GM21825 (cell line): ENCODE results near the gene COA5.
A peak's percentile ranks its signal among the peaks of the same experiment; 100 is the strongest.

Source experiments
- ATAC-seq: cut with Tn5 transposase; IDR thresholded peaks from one replicate; pipeline ENCODE4 v1.9.1; 2021; ENCODE audit warnings: mild to moderate bottlenecking, moderate library complexity; ENCODE audit not compliant: unreplicated experiment

Gene COA5, protein sequence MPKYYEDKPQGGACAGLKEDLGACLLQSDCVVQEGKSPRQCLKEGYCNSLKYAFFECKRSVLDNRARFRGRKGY

DNA sequence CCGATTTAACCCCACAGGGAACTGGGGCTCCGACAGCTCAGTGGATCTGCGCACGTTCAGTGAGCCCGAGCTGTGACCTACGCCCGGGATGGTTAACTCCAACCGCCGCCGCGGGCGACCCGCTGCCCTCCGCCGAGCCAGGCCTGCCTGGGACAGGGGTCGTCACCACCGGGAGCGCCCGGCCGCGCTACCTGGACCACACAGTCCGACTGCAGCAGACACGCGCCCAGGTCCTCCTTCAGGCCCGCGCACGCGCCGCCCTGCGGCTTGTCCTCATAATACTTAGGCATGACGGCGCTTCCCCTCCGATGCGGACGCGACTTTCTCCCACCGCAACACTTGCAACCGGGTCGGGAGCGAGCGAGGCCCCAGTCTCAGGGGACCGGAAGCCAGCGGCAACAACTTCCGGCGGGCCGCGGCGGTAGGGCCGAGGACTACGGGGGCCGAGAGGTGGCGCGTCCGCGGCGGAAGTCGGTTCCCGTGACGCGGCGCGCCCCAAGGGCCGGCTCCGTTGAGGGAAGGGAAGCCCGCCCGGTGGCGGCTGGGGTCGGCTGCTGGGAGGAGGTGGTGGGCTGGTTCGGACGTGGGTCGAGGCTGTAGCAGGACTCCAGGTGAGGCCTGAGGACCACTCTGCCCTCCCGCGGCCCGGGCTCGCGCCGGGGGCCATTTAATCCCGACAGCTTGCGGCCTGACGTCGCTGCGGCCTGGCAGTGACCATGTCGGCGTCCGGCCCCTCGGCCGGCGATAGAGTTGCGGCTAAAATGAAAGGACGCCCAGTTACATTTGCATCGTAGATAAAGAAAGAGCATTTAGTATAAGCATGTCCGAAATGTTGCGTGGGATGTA, at the start of gene COA5, which contains the start of gene UNC50:
Gene COA5 (minus strand): TSS at position 397 of the 846 bp plus-strand sequence. CDS start 107 bp downstream, at position 290.
Gene UNC50 (plus strand): TSS at position 474 of the 846 bp plus-strand sequence. CDS start 1,171 bp downstream, outside the sequence.
- peak; percentile 79 for ATAC-seq

DNA sequence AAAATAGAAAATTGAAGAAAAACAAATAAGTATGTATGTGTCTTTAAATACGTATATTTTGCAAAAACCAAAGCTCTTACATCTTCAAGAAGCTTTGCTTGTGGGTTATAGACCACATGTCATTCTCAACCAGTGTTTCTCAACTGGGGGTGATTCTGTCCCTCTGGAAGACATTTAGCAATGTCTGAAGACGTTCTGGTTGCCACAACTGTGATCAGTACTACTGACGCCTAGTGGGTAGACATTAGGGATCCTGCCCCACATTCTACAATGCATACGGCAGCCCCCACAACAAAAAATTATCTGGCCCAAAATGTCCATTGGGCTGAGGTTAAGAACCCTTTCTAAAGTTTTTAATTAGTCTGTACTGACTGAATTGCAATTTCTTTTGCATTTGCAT, 48.5 kb upstream of the COA5 start:
- no peak for ATAC-seq

DNA sequence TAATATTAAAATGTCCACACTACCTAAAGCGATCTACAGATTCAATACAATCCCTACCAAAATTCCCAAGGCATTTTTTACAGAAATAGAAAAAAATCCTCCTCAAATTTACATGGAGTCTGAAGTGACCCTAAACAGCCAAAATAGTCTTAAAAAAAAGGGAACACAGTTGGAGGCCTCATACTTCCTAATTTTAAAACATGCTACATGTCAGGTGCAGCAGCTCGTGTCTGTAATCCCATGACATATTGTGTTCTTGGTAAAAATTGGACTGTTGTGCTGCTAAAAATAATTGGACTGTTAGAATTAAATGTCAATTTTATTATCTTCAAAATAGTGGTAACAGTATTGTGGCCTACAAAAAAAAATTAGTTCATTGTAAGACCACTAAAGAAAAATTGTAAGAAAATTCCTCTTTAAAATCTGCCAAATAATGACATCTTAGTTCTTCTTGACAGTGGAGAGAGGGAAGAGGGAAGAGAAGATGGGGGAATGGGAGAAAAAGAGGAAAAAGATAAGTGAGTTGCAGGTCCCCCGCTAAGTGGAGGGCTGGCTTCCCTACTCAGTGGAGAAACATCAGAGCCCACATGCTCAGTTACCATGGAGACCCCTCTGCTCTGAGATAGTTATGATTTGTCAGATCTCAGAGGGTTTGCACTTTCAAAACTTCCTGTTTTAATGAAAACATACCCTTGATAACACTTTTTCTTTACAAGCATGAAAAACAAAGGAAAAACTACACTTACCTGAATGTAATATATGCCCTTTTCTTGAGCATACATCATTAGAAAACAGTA, 46.6 kb upstream of the COA5 start:
- no peak for ATAC-seq

DNA sequence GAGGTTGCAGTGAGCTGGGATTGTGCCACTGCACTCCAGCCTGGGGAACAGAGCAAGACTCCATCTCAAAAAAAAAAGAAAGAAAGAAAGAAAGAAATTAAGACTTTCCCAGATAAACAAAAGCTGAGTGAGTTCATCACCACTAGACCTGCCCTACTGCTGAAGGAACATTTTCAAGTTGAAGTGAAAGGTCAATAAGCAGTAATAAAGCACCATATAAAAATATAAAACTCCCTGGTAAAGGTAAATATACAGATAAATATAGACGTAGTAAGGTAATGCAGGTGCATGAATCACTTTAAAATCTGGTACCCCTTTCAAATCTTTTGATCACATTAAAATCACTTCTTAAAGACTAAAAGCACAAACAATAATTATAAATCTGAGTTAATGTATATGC, 42.7 kb upstream of the COA5 start:
- ATAC-seq: no peak

DNA sequence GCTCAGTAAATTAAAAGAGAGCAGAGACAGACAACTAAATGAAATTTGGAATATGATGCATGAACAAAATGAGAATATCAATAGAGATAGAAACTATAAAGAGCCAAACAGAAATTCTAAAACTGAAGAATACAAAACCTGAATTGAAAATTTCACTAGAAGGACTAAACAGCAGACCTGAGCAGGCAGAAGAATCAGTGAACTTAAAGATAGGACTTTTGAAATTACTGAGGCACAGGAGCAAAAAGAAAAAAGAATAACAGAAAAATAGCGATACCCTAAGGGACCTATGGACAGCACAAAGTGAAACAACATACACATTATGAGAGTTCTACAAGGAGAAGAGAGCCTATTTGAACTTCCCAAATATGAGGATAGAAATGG, 41.7 kb upstream of the COA5 start:
- no peak for ATAC-seq

DNA sequence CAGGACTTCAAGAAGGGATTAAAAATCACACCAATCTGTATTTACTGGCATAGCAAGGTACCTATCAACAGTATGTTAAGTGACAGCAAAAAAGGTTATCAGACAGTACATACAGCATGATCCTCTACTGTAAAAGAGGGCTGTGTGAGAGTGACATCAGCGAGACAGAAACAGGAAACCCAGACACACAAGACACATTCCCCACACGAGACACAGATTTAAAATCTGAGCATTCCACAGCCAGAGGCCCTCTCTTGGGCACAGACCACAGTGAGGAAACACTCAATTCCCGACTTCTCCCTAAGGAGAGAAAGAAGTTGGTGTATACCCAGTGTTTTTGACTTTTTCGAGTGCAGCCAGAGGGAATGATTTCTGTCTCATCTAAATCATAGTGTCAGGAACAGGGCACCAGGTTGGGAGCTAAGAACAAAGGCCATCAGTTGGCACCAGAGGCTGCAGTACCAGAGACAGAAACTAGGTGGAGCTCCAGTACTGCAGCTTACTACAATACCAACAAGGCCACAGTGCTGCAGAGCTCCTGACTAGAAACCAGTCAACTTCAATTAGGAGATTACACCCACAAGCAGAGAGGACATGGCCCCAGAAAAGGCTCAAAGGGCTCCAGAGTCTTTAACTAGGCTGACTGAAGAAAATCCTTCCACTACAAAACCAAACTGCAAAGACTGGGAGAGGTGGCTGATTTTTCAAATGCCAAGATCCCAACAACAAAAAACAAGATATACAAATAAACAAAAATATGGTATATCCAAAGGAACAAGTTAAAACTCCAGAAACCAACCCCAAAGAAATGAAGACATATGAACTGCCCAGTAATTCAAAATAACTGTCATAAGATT, 41.1 kb upstream of the COA5 start:
- ATAC-seq: no peak

DNA sequence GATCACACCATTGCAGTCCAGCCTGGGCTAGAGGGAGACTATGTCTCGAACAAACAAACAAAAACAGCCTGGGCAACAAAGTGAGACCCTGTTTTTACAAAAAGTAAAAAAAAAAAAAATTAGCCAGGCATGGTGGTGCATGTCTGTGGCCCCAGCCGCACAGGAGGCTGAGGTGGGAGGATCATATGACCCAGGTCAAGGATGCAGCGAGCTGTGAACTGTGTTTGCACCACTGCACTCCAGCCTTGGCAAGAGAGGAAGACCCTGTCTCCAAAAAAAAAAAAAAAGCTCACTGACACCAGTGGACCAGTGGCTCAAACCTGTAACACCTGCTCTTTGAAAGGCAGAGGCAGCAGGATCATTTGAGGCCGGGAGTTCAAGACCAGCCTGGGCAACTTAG, 40.1 kb upstream of the COA5 start:
- no peak for ATAC-seq

DNA sequence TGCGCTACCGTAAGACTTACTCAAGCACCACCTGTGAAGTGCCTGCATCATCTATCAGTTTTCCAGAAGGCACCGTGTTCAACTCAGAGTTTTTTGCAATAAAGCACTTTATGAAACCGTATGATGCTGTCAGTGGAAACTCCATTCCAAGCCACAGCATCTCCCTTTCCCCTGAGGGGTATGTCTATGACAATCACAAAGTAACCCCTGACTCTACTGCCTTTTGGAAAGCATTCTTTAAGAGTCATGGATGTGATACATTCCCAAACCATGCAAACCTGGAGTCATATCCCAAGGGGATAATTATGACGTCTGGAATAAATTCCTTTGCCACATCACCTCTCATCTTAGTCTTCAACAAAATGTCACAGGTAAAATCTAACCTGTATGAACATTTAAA, 39.3 kb upstream of the COA5 start:
- no peak for ATAC-seq

DNA sequence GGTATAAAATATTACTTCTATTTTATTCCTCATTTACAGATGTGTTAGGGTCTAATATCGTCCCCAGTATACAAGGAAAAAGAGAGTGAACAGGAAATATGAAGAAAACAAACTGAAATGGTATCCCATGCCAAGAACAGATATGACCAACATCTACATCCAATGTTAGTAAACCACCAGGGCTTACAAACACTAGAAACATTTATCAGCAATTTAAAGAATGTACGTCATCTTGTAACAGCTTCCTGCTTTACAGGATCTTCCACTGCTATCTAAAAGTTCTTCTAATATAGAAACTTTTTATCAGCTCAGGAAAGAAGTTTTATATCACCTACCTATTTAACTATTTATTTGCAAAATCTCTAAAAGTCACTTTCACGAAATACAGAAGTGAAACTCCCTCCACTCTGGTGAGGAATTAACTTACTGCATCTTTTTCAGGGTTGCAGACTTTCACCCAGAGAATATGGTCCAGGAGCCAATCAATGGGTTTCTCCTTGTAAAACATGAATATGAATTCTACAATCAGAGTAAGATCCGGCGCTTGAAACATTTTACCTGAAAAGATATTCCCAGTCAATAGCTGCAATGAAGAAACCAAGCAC, 35.3 kb upstream of the COA5 start:
- ATAC-seq: no peak

DNA sequence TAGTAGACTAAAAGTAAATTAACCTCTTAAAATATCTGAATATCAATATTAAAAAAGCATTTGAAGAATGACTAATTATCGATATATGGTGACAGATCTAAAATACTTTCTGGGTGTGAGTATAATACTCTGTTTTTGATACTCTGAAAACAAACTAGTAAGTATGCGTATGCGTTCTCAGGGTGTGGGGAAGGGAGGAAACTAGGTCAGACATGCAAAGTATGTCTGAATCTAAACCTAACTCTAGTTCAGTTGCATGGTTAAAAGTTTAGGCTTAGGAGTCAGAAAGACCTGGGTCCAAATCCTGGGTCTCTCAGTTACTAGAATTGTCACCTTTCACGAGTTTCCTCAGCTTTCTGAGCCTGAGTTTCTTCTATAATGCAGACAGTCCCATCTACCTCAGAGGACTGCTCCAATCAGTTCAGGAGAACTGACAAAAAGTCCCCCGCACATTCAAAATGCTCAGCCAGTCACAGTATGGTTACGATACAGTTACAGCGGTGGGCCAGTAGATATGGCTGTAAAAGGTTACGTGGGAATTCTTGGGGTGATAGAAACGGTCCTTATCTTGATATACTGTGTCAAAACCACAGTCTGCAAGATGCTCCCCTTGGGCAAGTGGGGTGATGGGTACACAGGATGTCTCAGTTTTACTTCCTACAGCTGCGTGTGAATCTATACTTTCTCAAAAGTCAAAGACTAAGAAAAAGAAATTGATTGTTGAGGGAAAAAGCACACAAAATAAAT, 29.3 kb upstream of the COA5 start:
- peak; percentile 83 for ATAC-seq

DNA sequence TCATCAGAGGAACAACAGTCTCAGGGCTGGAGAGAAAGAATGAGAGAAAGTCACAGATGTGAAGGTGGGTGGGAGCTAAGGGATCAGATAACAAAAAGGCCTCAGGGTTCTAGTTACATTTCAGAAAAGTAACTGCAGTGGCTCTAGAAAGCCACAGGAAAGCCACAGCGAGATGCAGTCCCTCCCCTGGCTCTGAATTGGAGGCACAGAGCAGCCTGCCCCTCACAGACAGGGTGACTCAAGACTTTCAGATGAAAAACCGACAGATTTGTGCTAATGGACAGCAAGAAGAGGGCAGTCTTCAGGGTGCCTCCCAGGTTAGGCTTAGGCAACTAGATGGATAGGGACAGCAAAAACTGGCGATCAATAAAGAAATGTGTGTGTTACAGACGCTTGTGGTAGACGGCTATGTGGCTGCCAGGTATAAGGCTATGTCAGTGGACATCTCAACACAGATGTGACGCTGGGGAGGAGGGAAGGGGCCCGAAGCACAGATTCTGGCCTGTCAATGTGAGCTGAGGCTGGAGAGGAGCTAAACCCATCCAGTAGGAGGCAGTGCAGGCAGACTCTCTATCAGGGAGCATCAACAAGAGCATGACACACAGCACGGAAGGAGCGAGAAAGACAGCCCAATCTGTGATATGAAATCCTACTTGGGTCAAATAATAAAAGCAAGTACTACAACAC, 26.2 kb upstream of the COA5 start:
- ATAC-seq: no peak

DNA sequence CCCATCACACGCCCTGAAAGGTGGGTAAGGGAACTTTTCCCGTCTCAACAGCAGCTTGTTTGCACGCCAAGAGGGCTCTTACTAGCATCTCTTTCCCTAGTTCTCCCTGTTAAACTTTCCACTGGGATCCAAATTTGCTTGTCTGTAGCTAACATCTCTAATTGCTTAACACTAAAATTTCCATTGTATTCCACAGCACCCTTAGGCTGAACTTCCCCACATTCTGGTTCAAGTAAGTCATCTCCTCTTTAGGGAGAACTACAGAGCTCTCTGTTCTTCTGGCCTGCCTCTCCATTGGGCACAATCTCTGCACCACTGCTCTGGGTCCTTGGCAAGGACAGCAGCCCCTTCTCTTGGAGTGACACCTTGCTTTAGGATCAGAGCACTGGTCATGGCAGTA, 24.0 kb upstream of the COA5 start:
- ATAC-seq: no peak

DNA sequence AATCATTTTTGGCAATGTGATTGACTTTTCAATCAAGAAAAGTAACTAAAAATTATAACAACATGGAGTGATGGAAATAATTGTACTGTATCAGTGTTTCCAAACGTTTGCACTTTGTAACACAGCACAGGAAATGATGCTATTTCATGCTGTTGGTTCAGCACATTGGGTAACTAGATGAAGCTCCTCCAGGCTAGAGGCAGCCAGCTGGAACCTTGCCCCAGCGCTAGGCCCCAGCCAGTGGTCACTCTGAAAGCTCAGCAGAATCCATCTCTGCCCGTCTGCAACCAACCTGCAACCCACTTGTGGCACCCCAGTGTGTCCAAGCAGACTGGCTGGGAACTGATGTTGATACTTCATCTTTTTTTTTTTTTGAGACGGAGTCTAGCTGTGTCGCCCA, 15.3 kb upstream of the COA5 start:
- no peak for ATAC-seq

DNA sequence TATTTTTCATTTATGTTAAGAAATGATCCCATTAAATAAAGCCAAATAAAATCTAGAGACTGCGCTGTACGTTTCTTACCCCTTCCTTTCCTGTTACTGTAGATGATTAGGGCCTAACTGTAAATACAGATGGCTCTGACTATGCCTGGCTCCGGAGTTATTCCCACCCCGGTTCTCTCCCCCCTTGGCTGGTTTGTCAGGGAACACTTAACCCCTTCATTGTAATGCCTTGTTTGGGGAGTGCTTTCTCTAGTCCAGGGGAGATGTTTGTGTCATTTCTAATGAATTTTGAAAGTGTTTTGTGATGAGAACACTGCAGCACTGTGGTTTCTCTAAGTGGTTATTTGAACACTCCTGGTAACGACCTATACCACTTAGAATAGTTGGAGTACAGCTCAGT, 8.8 kb upstream of the COA5 start:
- no peak for ATAC-seq

DNA sequence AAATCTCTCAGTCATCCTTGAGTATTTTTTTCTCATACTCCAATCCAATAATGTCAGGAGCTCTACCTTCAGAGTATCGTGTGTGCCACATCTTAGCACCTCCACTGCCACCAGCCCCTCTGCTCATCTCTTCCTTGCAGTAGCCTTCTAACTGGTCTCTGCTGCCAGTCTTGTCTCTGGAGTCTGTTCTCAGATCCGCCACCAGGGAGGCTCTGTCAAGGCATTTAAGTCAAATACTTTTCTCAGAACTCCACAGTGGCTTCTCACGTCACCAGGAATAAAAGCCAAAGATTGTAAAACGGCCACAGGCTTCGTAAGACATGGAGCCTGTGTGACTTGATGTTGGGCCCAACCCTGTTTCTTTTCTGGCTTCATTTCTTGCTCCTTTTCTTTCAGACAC, 7.2 kb upstream of the COA5 start:
- ATAC-seq: no peak

DNA sequence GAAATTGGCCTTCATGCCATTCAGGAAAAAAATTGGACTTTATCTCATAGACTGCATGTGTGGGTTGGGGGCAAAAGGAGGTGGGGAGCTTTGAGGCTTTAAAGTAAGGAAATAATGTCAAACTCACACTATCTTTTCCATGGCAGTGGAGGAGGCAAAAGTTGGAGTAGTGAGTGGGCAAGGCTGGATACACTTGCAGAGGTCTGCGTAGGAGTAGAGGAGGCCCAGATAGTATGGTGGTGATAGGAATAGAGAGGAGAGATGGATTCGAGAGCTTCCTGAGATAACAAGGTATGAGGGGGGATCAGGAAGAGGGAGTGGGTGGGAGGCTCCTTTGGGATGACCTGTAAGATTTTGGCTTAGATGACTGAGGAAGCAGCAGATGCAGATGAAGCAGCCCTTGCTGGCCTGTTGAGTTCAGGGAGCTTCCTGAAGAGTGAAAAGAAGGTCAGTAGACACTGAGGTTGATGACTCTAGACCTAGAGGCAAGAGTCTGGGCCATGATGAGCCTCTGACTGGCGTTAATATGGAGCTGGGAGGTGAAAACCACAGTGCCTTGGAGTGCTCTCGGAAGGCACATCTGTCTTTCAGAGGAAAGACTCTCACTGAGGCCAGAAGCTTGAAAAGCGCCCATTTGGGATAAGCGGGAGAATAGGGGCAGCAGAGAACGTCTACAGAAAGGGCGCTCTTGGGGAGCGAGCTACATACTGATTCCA, 5.9 kb upstream of the COA5 start:
- no peak for ATAC-seq

DNA sequence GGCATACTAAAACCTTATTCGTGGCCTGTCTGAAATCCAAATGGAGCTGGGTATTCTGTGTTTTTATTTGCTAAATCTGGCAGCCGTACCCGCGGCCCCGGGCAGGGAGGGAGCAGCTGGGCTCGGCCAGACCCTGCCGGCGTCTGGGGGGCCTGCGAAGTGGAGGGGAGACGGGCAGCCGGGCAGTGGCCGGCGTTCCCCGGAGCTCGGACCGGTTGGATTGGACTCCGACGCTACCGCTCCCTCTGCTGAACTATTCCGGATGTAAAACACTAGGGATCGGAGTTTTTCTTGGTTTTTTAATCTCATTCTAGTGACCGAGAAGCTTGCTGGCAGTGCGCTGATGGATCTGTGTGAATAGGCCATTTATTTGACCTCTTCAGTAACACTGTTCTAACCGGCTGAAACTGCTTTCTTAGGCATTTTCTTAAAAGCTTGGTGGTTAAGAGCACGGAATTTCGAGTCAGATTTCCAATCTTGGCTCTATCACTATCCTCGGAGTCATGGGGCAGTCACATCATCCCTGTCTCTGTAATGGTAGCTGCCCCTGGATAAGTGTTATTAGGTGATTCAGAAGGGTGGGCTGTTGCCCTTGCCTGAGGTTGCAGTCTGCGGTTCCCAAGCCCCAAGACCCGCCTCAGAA, 771 bp upstream of the COA5 start:
- ATAC-seq: peak; percentile 4

DNA sequence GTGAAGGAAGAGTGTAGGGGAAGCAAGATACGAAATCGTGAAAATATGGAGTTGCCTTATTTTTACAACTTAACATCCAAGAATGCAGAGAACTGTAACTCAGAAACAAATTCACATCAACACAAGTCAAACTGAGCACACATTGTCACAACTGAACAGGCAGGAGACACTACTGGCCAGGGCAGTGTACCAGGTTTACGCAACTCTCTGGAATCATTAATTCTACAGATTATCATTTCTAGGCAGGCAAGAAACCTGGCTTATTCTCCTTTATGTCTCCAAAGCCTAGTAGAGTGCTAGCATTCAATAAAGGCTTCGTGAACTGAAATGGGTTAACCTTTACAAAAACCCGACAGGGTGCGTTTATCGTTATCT, 584 bp downstream of the COA5 start:
- peak; percentile 6 for ATAC-seq
